Fibroblast of lung (primary cell): ENCODE measurements around the gene SH2D4B.

Experiments
- CTCF ChIP-seq, 2 donors: IDR thresholded peaks in 1 of 2; conservative IDR thresholded peaks in 1 of 2; 1 replicate in 1 of 2; 2 replicates in 1 of 2; pipeline ENCODE4 v1.5.1; 2011 to 2012; ENCODE audit warnings: low read length in 2 of 2, control low read depth in 1 of 2, inconsistent platforms in 1 of 2, low read depth in 1 of 2, mild to moderate bottlenecking in 1 of 2
- EZH2 ChIP-seq: IDR thresholded peaks from 2 replicates; pipeline ENCODE4 v1.5.1; 2012; ENCODE audit warnings: low read length, control low read depth, mild to moderate bottlenecking; ENCODE audit errors: missing control alignments

GRCh38 chr10:80519936-80520650 is 17.6 kb upstream of the SH2D4B start:
- no peak for TF ChIP-seq CTCF (conservative IDR thresholded peaks at IDR 0.05 in 1 of 2, IDR thresholded peaks at IDR 0.05 in 1 of 2; ENCODE audit: low read depth in 1 of 2, low read length in 2 of 2)
- TF ChIP-seq EZH2 = no peak
